ENCODE results near the gene TMEM131. TPM values are rescaled to one million over a fixed set of nuclear protein-coding genes. Genes with fewer than 3 reads are reported as not detected.

TMEM131 gene
- total RNA-seq, 1 donor from 2014 or later: 31.4 TPM

DNA sequence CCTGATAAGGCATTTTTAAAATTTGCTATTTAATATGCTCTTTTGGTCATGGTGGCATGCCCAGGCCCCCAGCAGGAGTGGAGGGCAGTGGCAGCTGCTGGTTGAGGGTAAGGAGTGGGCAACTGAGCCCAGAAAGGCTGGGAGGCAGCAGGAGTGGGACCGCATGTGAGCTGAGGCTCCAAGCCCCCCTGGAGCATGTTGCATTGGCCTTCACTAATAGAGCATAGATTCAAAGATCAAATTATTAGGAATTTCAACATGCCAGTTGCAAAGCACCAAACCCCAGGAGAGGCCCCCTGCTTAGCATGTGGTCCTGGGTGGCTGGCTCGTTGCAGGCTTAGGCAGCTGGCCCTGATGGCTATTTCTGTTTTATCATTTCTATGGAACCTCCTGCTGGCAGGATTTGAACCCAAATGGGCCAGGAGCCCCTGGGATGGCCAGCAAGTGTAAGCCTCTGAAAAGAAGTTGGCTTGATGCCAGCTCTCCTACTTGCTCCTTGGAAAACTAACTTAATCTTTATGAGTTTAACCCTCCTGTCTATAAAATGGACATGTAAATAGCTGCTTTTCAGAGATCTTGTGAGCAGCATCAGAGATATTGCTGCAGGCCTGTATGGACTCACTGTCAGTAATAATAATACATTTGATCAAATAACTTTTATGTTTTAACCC lies 42.1 kb upstream of the TMEM131 start:
- Mint-ChIP-seq H3K9me3 (ENCODE audit: low read depth) (no peaks in the 10 kb centered on the region), H3K36me3 (ENCODE audit: low read depth) (no peaks in the 10 kb centered on the region), H3K27ac (ENCODE audit: unreplicated experiment) (no peak overlapping the region), H3K4me1 (ENCODE audit: low read depth) (no peaks in the 10 kb centered on the region), H3K27me3 (ENCODE audit: low read depth) (peaks cover 14% of the 10 kb centered on the region), H3K4me3 (ENCODE audit: unreplicated experiment) (no peak overlapping the region)
- no peak for DNase-seq (ENCODE audit: low spot score)
- TF ChIP-seq, protein P1, sequence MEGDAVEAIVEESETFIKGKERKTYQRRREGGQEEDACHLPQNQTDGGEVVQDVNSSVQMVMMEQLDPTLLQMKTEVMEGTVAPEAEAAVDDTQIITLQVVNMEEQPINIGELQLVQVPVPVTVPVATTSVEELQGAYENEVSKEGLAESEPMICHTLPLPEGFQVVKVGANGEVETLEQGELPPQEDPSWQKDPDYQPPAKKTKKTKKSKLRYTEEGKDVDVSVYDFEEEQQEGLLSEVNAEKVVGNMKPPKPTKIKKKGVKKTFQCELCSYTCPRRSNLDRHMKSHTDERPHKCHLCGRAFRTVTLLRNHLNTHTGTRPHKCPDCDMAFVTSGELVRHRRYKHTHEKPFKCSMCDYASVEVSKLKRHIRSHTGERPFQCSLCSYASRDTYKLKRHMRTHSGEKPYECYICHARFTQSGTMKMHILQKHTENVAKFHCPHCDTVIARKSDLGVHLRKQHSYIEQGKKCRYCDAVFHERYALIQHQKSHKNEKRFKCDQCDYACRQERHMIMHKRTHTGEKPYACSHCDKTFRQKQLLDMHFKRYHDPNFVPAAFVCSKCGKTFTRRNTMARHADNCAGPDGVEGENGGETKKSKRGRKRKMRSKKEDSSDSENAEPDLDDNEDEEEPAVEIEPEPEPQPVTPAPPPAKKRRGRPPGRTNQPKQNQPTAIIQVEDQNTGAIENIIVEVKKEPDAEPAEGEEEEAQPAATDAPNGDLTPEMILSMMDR (IDR thresholded peaks at IDR 0.05): no peak

DNA sequence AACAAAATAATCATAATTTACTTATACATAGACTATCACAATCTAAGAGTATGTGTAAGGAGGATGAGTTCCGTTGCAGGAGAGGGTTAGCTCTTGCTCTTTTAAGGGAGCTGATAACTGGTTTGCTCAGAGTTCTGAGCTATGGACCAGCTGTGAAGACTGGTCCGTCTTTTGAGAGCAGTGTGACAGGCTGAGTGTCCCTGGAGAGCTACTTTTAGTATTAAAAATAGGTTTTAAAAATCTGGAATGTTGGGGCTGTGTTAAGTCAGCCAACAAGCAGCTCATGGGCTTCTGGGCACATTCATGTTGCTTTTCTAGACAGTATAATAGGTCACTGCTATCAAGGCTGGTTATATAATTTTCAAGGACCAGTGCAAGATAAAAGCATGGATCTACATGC lies 41.5 kb upstream of the TMEM131 start:
- Mint-ChIP-seq H3K4me1 (ENCODE audit: low read depth) (no peaks in the 10 kb centered on the region), H3K27me3 (ENCODE audit: low read depth) (peaks cover 11% of the 10 kb centered on the region), H3K4me3 (ENCODE audit: unreplicated experiment) (no peak overlapping the region), H3K27ac (ENCODE audit: unreplicated experiment) (no peak overlapping the region), H3K9me3 (ENCODE audit: low read depth) (no peaks in the 10 kb centered on the region), H3K36me3 (ENCODE audit: low read depth) (no peaks in the 10 kb centered on the region)
- DNase-seq (ENCODE audit: low spot score): no peak
- TF ChIP-seq, protein P1 (IDR thresholded peaks at IDR 0.05): no peak

DNA sequence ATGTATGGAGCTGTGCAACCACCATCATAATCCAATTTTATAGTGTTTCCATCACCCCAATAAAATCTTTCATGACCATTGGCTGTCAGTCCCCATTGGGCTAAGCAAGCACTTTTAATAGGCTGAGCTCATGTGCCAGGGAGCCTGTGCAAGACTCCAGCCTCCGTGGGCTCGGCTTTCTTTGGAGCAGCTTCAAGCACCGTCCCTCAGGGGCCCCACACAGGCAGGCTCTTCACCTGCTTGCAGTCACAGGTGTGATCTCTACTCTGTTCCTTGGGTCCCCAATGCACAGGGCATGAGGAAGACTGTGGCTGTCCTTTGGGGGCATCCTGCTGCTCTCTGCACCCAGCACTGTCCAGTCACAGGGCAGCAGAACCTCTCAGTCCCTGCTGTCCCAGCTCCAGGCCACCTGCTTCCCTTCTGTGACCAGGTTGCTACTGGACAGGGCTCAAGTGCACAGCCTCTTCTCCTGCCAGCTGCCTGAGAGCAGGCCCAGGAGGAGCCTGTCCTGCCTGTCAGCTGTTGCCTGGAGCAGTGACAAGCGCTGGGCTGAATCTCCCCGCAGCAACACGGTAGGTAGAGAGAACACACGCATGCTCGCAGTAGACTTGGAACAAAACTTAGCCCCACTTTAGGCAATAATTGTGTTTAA lies 40.7 kb upstream of the TMEM131 start:
- peaks cover 6% of the 10 kb centered on the region for H3K27me3 Mint-ChIP-seq (ENCODE audit: low read depth)
- no peaks in the 10 kb centered on the region for H3K36me3 Mint-ChIP-seq (ENCODE audit: low read depth)
- no peaks in the 10 kb centered on the region for H3K4me1 Mint-ChIP-seq (ENCODE audit: low read depth)
- no peak overlapping the region for H3K27ac Mint-ChIP-seq (ENCODE audit: unreplicated experiment)
- H3K4me3 Mint-ChIP-seq (ENCODE audit: unreplicated experiment): no peak overlapping the region
- no peak for DNase-seq (ENCODE audit: low spot score)
- TF ChIP-seq, protein P1 (IDR thresholded peaks at IDR 0.05): no peak
- no peaks in the 10 kb centered on the region for H3K9me3 Mint-ChIP-seq (ENCODE audit: low read depth)

DNA sequence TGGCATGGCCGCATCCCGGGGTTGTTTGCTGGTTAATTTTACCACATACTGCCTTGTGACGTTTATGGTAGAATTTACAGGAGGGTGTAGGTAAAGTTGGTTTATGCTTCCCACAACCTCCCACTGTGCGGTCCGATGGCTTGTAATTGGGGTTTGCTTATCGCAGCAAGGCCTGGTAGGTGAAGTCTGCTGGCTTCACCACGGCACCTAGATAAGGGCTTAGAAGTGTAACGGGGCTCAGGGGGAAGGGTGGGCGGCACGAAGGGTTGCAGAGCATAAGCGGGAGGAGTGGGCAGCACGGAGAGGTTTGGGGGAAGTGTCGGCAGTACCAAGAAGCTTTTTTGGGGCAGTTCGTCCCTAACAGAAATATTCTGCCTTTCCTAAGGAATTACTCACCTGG lies 39.0 kb upstream of the TMEM131 start:
- no peak for DNase-seq (ENCODE audit: low spot score)
- no peak overlapping the region for H3K27ac Mint-ChIP-seq (ENCODE audit: unreplicated experiment)

DNA sequence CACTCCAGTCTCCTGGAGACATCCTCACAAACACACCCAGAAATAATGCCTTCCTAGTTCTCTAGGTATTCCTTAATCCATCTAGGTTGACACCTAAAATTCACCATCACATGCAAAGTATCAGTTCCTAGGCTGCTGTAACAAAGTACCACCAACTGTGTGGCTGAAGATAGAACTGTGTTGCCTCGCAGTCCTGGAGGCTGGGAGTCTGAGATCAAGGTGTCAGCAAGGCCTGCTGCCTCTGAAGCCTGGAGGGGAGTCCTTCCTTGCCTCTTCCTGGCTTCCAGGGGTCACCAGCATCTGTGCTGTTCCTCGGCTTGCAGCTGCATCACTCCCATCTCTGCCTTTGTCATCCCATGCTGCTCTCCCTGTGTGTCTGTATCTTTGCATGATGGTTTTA lies 36.3 kb upstream of the TMEM131 start:
- no peak overlapping the region for H3K4me3 Mint-ChIP-seq (ENCODE audit: unreplicated experiment)
- DNase-seq (ENCODE audit: low spot score): no peak
- H3K27me3 Mint-ChIP-seq (ENCODE audit: low read depth): peaks cover 14% of the 10 kb centered on the region
- H3K36me3 Mint-ChIP-seq (ENCODE audit: low read depth): no peaks in the 10 kb centered on the region
- TF ChIP-seq, protein P1 (IDR thresholded peaks at IDR 0.05): no peak
- H3K27ac Mint-ChIP-seq (ENCODE audit: unreplicated experiment): no peak overlapping the region
- no peaks in the 10 kb centered on the region for H3K4me1 Mint-ChIP-seq (ENCODE audit: low read depth)
- H3K9me3 Mint-ChIP-seq (ENCODE audit: low read depth): no peaks in the 10 kb centered on the region

More for the DNA sequence above, 39.0 kb upstream of the TMEM131 start:
- no peak overlapping the region for H3K4me3 Mint-ChIP-seq (ENCODE audit: unreplicated experiment)
- no peaks in the 10 kb centered on the region for H3K36me3 Mint-ChIP-seq (ENCODE audit: low read depth)
- H3K4me1 Mint-ChIP-seq (ENCODE audit: low read depth): no peaks in the 10 kb centered on the region
- peaks cover 6% of the 10 kb centered on the region for H3K27me3 Mint-ChIP-seq (ENCODE audit: low read depth)
- no peaks in the 10 kb centered on the region for H3K9me3 Mint-ChIP-seq (ENCODE audit: low read depth)
- TF ChIP-seq, protein P1 (IDR thresholded peaks at IDR 0.05): no peak

All from chondrocyte (in vitro differentiated cells).